ENCODE measurements around the gene CFAP20DC.

The CFAP20DC gene

GRCh38 chr3:58794750-58795149 lies 255.1 kb downstream of the CFAP20DC start:
- DNase-seq: peak in 1 of 3 experiments; percentile 34

- no peak for DNase-seq
These were observed 255.9 kb downstream of the CFAP20DC start for GRCh38 chr3:58793938-58794337.

GRCh38 chr3:58792921-58793451 lies 256.8 kb downstream of the CFAP20DC start:
- no peak for DNase-seq

GRCh38 chr3:58789385-58789784 lies 260.4 kb downstream of the CFAP20DC start:
- peak in 1 of 3 experiments; percentile 45 for DNase-seq

- no peak for DNase-seq
These were observed 264.9 kb downstream of the CFAP20DC start for GRCh38 chr3:58784888-58785287.

- no peak for DNase-seq
These were observed 265.4 kb downstream of the CFAP20DC start for GRCh38 chr3:58784425-58784824.

- no peak for DNase-seq
These were observed 266.0 kb downstream of the CFAP20DC start for GRCh38 chr3:58783845-58784244.

GRCh38 chr3:58779934-58780333 lies 269.9 kb downstream of the CFAP20DC start:
- peak in 1 of 3 experiments; percentile 1 for DNase-seq

- peak in 1 of 3 experiments; percentile 0 for DNase-seq
These were observed 273.6 kb downstream of the CFAP20DC start for GRCh38 chr3:58776231-58776630.

- DNase-seq: no peak
These were observed 277.4 kb downstream of the CFAP20DC start for GRCh38 chr3:58772462-58772861.

- no peak for DNase-seq
These were observed 280.8 kb downstream of the CFAP20DC start for GRCh38 chr3:58769065-58769464.

- no peak for DNase-seq
These were observed 283.1 kb downstream of the CFAP20DC start for GRCh38 chr3:58766587-58767282.

- peak in 1 of 3 experiments; percentile 63 for DNase-seq
These were observed 294.7 kb downstream of the CFAP20DC start for GRCh38 chr3:58755150-58755549.

GRCh38 chr3:58754074-58754473 lies 295.8 kb downstream of the CFAP20DC start:
- DNase-seq: no peak

- DNase-seq: no peak
These were observed 297.8 kb downstream of the CFAP20DC start for GRCh38 chr3:58751882-58752567.

GRCh38 chr3:58751235-58751634 lies 298.6 kb downstream of the CFAP20DC start:
- no peak for DNase-seq

- no peak for DNase-seq
These were observed 299.9 kb downstream of the CFAP20DC start for GRCh38 chr3:58749948-58750347.

GRCh38 chr3:58748024-58748423 lies 301.8 kb downstream of the CFAP20DC start:
- DNase-seq: no peak

- DNase-seq: no peak
These were observed 303.1 kb downstream of the CFAP20DC start for GRCh38 chr3:58746758-58747157.

- DNase-seq: no peak
These were observed 306.5 kb downstream of the CFAP20DC start for GRCh38 chr3:58743296-58743695.

- no peak for DNase-seq
These were observed 307.6 kb downstream of the CFAP20DC start for GRCh38 chr3:58742239-58742638.

GRCh38 chr3:58737644-58738043 lies 312.2 kb downstream of the CFAP20DC start:
- DNase-seq: no peak

- DNase-seq: no peak
These were observed 318.2 kb downstream of the CFAP20DC start for GRCh38 chr3:58731673-58732072.

GRCh38 chr3:58728723-58729122 lies 321.1 kb downstream of the CFAP20DC start:
- no peak for DNase-seq

Measured in NCI-H1417 (cell line).